Renal cortex interstitium (tissue), 11 donors: Measurements from ENCODE around the gene CEP120. TPM values are rescaled to one million over a fixed set of nuclear protein-coding genes. Genes with fewer than 3 reads are reported as not detected.
"Not testable (repeated sequence)": the region's sequence is repeated elsewhere in the genome, so short reads cannot be mapped to it uniquely, and the experiment has no call there.

Source experiments
- DNase-seq, 11 donors: peaks; one replicate each; pipeline ENCODE4 v3.0.0-alpha.2; 2013; ENCODE audit warnings: low read depth in 9 of 11, low spot score in 4 of 11; ENCODE audit errors: extremely low read depth in 1 of 11
- polyA plus RNA-seq, 3 donors: library from polyadenylated mRNA; unstranded; fragments of 120-200 nt; gene quantifications; one replicate each; pipeline ENCODE4 v1.2.1, GENCODE V29; 2013; ENCODE audit not compliant: insufficient read length in 3 of 3

The CEP120 gene
- polyA plus RNA-seq, 3 donors, result 19.4 to 23.5 (median 23.2) TPM

- not testable (repeated sequence) for DNase-seq
Observed at GRCh38 chr5:123401999-123402398, 21.2 kb downstream of the CEP120 start.

GRCh38 chr5:123401320-123401719, 21.9 kb downstream of the CEP120 start:
- DNase-seq, result no peak

GRCh38 chr5:123400870-123401291, 22.3 kb downstream of the CEP120 start:
- DNase-seq, result not testable (repeated sequence)

- DNase-seq, result no peak
Observed at GRCh38 chr5:123398058-123398733, 25.0 kb downstream of the CEP120 start.

GRCh38 chr5:123397538-123397937, 25.7 kb downstream of the CEP120 start:
- DNase-seq, result no peak

- DNase-seq, result no peak
Observed at GRCh38 chr5:123391009-123391408, 32.2 kb downstream of the CEP120 start.

- DNase-seq, result no peak
Observed at GRCh38 chr5:123389794-123390193, 33.4 kb downstream of the CEP120 start.

- DNase-seq, result no peak
Observed at GRCh38 chr5:123387313-123387712, 35.9 kb downstream of the CEP120 start.

- DNase-seq, result no peak
Observed at GRCh38 chr5:123382252-123382651, 41.0 kb downstream of the CEP120 start.

- no peak for DNase-seq
Observed at GRCh38 chr5:123371575-123372179, 51.5 kb downstream of the CEP120 start.

- no peak for DNase-seq
Observed at GRCh38 chr5:123369371-123369968, 53.7 kb downstream of the CEP120 start.

GRCh38 chr5:123367739-123368138, 55.5 kb downstream of the CEP120 start:
- no peak for DNase-seq

GRCh38 chr5:123365156-123365555, 58.0 kb downstream of the CEP120 start:
- DNase-seq, result no peak

- no peak for DNase-seq
Observed at GRCh38 chr5:123364441-123365155, 58.6 kb downstream of the CEP120 start.

GRCh38 chr5:123360910-123361309, 62.3 kb downstream of the CEP120 start:
- no peak for DNase-seq

GRCh38 chr5:123360201-123360571, 63.0 kb downstream of the CEP120 start:
- no peak for DNase-seq

- DNase-seq, result no peak
Observed at GRCh38 chr5:123359454-123360200, 63.6 kb downstream of the CEP120 start.

GRCh38 chr5:123358751-123359150, 64.5 kb downstream of the CEP120 start:
- DNase-seq, result peak in 1 of 11 donors; percentile 48

GRCh38 chr5:123358304-123358703, 64.9 kb downstream of the CEP120 start:
- no peak for DNase-seq
